Testis (tissue), 3 donors: Measurements from ENCODE around the gene MIER2. TPM values are rescaled to one million over a fixed set of nuclear protein-coding genes. Genes with fewer than 3 reads are reported as not detected.

Experiments
- DNase-seq: peaks from one replicate; pipeline ENCODE4 v3.0.0-alpha.2; 2019
- H3K27ac ChIP-seq, 2 donors: fragments of 200-600 bp; sonication (generic); one replicate each; pipeline ENCODE4 v1.5.1; 2019
- H3K27me3 ChIP-seq: fragments of 200-600 bp; sonication (generic); one replicate; pipeline ENCODE4 v1.5.1; 2019
- H3K36me3 ChIP-seq: fragments of 200-600 bp; sonication (generic); one replicate; pipeline ENCODE4 v1.5.1; 2017; ENCODE audit warnings: low read depth; ENCODE audit errors: missing control alignments
- H3K4me1 ChIP-seq: fragments of 200-600 bp; sonication (generic); one replicate; pipeline ENCODE4 v1.5.1; 2019
- H3K4me3 ChIP-seq, 2 donors: fragments of 200-600 bp; sonication (generic); one replicate each; pipeline ENCODE4 v1.5.1; 2017 to 2019
- H3K9me3 ChIP-seq: fragments of 200-600 bp; sonication (generic); one replicate; pipeline ENCODE4 v1.5.1; 2017
- POLR2A ChIP-seq: fragments of 450-650 bp; IDR thresholded peaks from one replicate; pipeline ENCODE4 v1.6.1; 2017; ENCODE audit warnings: antibody characterized with exemption, mild to moderate bottlenecking, moderate library complexity
- WGBS, 2 donors: methylation state at CpG; one replicate each; pipeline ENCODE4 v1.1.5; 2018; 5-methylcytosine and 5-hydroxymethylcytosine counted together
- intact Hi-C: fragments of 100-400 bp; cut with DNase I; formaldehyde crosslinking; loops from one replicate; pipeline ENCODE4 v1.15.1; 2023; ENCODE audit warnings: low total_unique reads
- polyA plus RNA-seq: library from polyadenylated mRNA; stranded (reverse); fragments of 350-450 nt; fragmentation: Illumina TruSeq; extraction: RNeasy Lipid Tissue Mini Kit (QIAGEN cat#74804); gene quantifications from one replicate; pipeline ENCODE4 v1.2.3, GENCODE V29; 2014; ENCODE audit warnings: low read depth, low replicate concordance; ENCODE audit not compliant: insufficient read depth
- total RNA-seq, 2 donors: library from RNA; depleted of rRNA; stranded (reverse); fragments of >200 nt; gene quantifications; one replicate each; pipeline ENCODE4 v1.2.3, GENCODE V29; 2016
- TF ChIP-seq, protein P1 (sequence below), 3 experiments: fragments of 450-650 bp in 2 of 3; fragments of 200-600 bp in 1 of 3; sonication (generic) in 1 of 3; IDR thresholded peaks; one replicate each; pipeline ENCODE4 v1.5.1; 2016 to 2019; ENCODE audit warnings: antibody characterized with exemption in 3 of 3, mild to moderate bottlenecking in 2 of 3, moderate library complexity in 1 of 3

MIER2 gene
- total and polyA plus RNA-seq, 3 donors from 2014 or later = 47.6 to 64.0 (median 54.6) TPM

DNA sequence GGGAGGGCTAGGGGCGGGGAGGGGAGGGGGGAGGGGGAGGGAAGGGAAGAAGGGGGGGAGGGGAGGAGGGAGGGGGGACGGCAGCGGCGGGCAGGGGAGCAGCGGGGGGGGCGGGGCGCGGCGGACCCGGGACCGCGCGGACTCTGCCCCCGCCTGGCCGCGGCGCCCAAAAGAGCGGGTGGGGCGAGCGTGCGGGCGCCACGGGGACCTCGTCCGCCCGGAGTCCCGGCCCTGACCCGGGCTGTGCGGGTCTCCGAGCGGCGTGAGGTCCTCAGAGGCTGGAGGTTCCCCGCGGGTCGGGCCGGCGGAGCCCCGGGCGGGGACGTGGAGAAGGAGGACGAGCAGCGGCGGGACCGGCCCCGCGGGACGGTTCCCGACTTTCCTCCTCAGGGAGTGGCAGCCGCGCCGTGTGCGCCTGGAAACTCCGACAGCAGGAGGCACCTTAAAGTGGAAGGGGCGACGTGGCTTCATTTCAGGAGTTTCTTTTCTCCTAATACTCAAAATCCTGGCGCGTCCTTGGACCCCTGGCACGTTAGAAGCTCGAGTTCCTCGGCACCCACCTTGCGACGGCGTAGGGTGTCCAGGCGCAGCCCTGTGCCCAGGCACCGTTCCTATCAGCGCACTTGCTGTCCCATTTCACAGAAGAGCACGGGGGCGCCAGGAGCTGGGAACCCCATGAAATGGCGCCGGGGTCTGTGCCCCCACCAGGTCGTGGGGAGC is 52.9 kb downstream of the MIER2 start:
- Histone ChIP-seq H3K4me1 (peaks cover 11% of the 10 kb centered on the region), H3K9me3 (no peaks in the 10 kb centered on the region), H3K27ac (no peak overlapping the region), H3K36me3 (no peaks in the 10 kb centered on the region), H3K4me3 (peak overlapping the region in 1 of 2 donors; percentile 23), H3K27me3 (no peaks in the 10 kb centered on the region)
- intact Hi-C loops = no loop called here
- TF ChIP-seq, protein P1, sequence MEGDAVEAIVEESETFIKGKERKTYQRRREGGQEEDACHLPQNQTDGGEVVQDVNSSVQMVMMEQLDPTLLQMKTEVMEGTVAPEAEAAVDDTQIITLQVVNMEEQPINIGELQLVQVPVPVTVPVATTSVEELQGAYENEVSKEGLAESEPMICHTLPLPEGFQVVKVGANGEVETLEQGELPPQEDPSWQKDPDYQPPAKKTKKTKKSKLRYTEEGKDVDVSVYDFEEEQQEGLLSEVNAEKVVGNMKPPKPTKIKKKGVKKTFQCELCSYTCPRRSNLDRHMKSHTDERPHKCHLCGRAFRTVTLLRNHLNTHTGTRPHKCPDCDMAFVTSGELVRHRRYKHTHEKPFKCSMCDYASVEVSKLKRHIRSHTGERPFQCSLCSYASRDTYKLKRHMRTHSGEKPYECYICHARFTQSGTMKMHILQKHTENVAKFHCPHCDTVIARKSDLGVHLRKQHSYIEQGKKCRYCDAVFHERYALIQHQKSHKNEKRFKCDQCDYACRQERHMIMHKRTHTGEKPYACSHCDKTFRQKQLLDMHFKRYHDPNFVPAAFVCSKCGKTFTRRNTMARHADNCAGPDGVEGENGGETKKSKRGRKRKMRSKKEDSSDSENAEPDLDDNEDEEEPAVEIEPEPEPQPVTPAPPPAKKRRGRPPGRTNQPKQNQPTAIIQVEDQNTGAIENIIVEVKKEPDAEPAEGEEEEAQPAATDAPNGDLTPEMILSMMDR (IDR thresholded peaks at IDR 0.05) = no peak
- no peak for TF ChIP-seq POLR2A
- 30 to 41% methylated on average over 2 to 32 of the region's 71 CpGs for WGBS, 2 donors
- DNase-seq = no peak

DNA sequence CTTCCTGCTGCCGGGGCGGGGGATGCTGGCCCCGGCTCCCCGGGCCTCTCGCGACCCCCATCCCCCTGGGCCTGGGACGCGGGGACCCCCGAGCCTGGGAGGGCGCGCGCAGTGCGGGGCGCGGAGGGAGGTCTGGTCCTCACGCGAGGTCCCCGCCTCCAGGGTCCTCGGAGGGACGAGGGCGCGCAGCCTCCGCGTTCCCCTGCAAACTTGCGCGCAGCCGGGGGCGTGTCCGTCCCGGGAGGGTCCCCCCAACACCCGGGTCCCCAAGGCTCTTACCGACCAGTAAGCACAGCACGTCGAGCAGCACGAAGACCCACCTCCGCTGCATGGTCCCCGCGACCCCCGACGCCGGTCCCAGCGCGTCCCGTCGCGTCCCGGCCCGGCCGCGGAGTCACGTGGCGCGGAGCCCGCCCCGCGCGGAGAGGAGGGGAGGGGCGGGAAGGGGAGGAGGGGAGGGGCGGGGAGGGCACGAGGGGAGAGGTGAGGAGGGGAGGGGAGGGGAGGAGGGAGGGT is 53.5 kb downstream of the MIER2 start, which contains the start of gene PLPP2:
Gene PLPP2, minus strand, starts transcription at position 398 of the 516 bp plus-strand sequence. Its CDS starts 67 bp downstream, at position 331.
- Histone ChIP-seq H3K4me1 (peaks cover 11% of the 10 kb centered on the region), H3K9me3 (no peaks in the 10 kb centered on the region), H3K27me3 (no peaks in the 10 kb centered on the region), H3K36me3 (no peaks in the 10 kb centered on the region), H3K27ac (no peak within 1 kb of the TSS), H3K4me3 (peak within 1 kb of the TSS; percentile 18 to 47)
- peak; percentile 10 for DNase-seq
- WGBS, 2 donors = 6% methylated on average over 23 of the region's 60 CpGs; no CpG with 5 or more reads in 1 of the 2 donors
- no peak for TF ChIP-seq POLR2A
- TF ChIP-seq, protein P1 (IDR thresholded peaks at IDR 0.05) = no peak
- intact Hi-C loops = no loop called here

DNA sequence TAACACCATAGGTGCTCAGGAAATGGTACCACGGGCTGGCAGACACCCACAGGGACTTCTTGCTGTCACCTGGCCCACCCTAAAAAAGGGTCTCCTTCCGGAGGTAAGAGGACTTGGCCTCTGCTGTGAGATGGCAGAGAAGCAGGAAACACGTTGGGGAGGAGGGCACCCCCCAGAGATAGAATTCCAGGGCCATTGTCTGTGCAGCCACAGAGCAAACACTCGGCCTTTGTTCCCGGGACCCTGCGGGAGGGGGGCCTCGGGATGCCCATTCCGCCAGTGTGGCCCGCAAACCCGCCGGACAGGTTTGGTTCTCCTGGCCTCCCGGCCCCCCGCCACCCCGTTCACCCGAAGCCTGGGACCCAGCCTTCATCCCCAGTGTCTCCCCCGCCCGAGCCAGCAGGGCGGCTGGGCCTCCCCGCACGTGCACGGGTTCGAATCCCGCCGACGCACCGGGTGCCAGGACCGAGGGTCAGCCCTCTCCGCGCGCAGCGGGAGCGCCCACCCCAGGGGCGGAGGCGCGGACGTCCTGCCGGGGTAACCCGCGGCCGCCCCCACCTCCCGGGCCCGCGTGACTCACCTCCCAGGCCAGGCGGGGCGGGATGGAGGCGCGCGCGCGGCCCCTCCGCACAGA is 54.1 kb downstream of the MIER2 start:
- TF ChIP-seq POLR2A = no peak
- TF ChIP-seq, protein P1 (IDR thresholded peaks at IDR 0.05) = no peak
- H3K4me3 ChIP-seq = peak overlapping the region; percentile 18 to 47
- intact Hi-C loops = no loop called here
- H3K4me1 ChIP-seq = peaks cover 11% of the 10 kb centered on the region
- H3K27ac ChIP-seq = no peak overlapping the region
- peak; percentile 14 for DNase-seq
- H3K27me3 ChIP-seq = no peaks in the 10 kb centered on the region
- no peaks in the 10 kb centered on the region for H3K36me3 ChIP-seq
- no peaks in the 10 kb centered on the region for H3K9me3 ChIP-seq
- WGBS, 2 donors = 3 to 21% methylated on average over 2 to 25 of the region's 51 CpGs

DNA sequence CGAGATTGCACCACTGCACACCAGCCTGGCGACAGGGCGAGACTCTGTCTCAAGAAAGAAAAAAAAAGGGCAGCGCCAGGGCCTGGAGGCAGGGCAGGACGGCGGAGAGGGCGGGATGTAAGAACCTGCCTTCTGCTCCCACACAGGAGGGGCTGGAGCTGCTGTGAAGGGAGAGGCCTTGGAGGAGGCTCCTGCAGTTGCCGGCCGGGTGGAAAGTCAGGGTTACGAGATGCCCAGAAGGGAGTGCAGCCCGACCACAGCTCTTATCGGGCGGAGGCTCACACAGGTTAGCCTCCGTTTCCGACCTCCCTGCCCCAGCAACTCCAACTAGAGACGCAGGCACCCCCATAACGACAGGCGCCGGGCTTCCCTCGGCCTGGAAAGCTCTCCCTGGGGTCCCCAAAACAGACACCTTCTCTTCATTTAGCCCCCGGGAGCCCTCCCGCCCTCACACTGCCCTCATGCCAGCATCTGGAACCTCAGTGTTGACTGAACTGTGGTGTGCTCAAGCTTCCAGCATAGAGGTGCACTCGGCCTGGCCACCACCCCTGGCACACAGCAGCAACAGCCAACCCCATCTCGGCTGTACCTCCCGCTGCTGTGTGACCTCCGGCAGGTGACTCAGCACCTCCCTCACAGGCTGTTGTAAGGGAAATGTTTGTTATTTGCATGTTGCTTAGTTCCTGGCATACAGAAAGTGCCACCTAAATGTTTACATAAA is 54.8 kb downstream of the MIER2 start:
- intact Hi-C loops = no loop called here
- Histone ChIP-seq H3K36me3 (no peaks in the 10 kb centered on the region), H3K9me3 (no peaks in the 10 kb centered on the region), H3K27me3 (no peaks in the 10 kb centered on the region), H3K4me3 (no peak overlapping the region), H3K4me1 (peaks cover 5% of the 10 kb centered on the region), H3K27ac (no peak overlapping the region)
- peak; percentile 25 for DNase-seq
- WGBS, 2 donors = 36 to 42% methylated on average over 23 to 26 of the region's 26 CpGs
- TF ChIP-seq, protein P1 (IDR thresholded peaks at IDR 0.05) = no peak
- TF ChIP-seq POLR2A = no peak
